Measurements from ENCODE around the gene PDK1. TPM values are rescaled to one million over a fixed set of nuclear protein-coding genes. Genes with fewer than 3 reads are reported as not detected.

PDK1 gene
- total RNA-seq, 1 donor from 2014 or later: 27.9 TPM

- Mint-ChIP-seq H3K36me3 (ENCODE audit: low read depth) (peaks cover 3% of the 10 kb centered on the region), H3K27me3 (ENCODE audit: low read depth) (no peaks in the 10 kb centered on the region), H3K4me3 (ENCODE audit: unreplicated experiment) (no peak overlapping the region), H3K4me1 (ENCODE audit: low read depth) (peaks cover 51% of the 10 kb centered on the region), H3K9me3 (ENCODE audit: low read depth) (no peaks in the 10 kb centered on the region), H3K27ac (ENCODE audit: unreplicated experiment) (no peak overlapping the region)
- no peak for DNase-seq (ENCODE audit: low spot score)
- no peak for TF ChIP-seq CTCF (IDR thresholded peaks at IDR 0.05)
These were observed 41.4 kb downstream of the PDK1 start for GRCh38 chr2:172597176-172597842.

- peak overlapping the region; percentile 76 for H3K27ac Mint-ChIP-seq (ENCODE audit: unreplicated experiment)
- H3K36me3 Mint-ChIP-seq (ENCODE audit: low read depth): peaks cover 15% of the 10 kb centered on the region
- no peak overlapping the region for H3K4me3 Mint-ChIP-seq (ENCODE audit: unreplicated experiment)
- no peaks in the 10 kb centered on the region for H3K27me3 Mint-ChIP-seq (ENCODE audit: low read depth)
- peaks cover 38% of the 10 kb centered on the region for H3K4me1 Mint-ChIP-seq (ENCODE audit: low read depth)
- no peak for DNase-seq (ENCODE audit: low spot score)
- H3K9me3 Mint-ChIP-seq (ENCODE audit: low read depth): no peaks in the 10 kb centered on the region
- no peak for TF ChIP-seq CTCF (IDR thresholded peaks at IDR 0.05)
These were observed 44.1 kb downstream of the PDK1 start for GRCh38 chr2:172599947-172600346.

- Mint-ChIP-seq H3K4me3 (ENCODE audit: unreplicated experiment) (no peak overlapping the region), H3K4me1 (ENCODE audit: low read depth) (peaks cover 38% of the 10 kb centered on the region), H3K27ac (ENCODE audit: unreplicated experiment) (peak overlapping the region; percentile 42), H3K36me3 (ENCODE audit: low read depth) (peaks cover 15% of the 10 kb centered on the region), H3K9me3 (ENCODE audit: low read depth) (no peaks in the 10 kb centered on the region), H3K27me3 (ENCODE audit: low read depth) (no peaks in the 10 kb centered on the region)
- no peak for DNase-seq (ENCODE audit: low spot score)
- no peak for TF ChIP-seq CTCF (IDR thresholded peaks at IDR 0.05)
These were observed 44.7 kb downstream of the PDK1 start for GRCh38 chr2:172600557-172601008.

- no peak overlapping the region for H3K27ac Mint-ChIP-seq (ENCODE audit: unreplicated experiment)
- no peak for TF ChIP-seq CTCF (IDR thresholded peaks at IDR 0.05)
- no peak for DNase-seq (ENCODE audit: low spot score)
- no peaks in the 10 kb centered on the region for H3K9me3 Mint-ChIP-seq (ENCODE audit: low read depth)
- no peaks in the 10 kb centered on the region for H3K27me3 Mint-ChIP-seq (ENCODE audit: low read depth)
- no peak overlapping the region for H3K4me3 Mint-ChIP-seq (ENCODE audit: unreplicated experiment)
- H3K4me1 Mint-ChIP-seq (ENCODE audit: low read depth): peaks cover 9% of the 10 kb centered on the region
- H3K36me3 Mint-ChIP-seq (ENCODE audit: low read depth): peaks cover 16% of the 10 kb centered on the region
These were observed 50.4 kb downstream of the PDK1 start for GRCh38 chr2:172606285-172606684.

- no peak for DNase-seq (ENCODE audit: low spot score)
These were observed 51.6 kb downstream of the PDK1 start for GRCh38 chr2:172607379-172607928.

More at GRCh38 chr2:172607379-172607928, 51.6 kb downstream of the PDK1 start:
- Mint-ChIP-seq H3K4me1 (ENCODE audit: low read depth) (peaks cover 8% of the 10 kb centered on the region), H3K27me3 (ENCODE audit: low read depth) (no peaks in the 10 kb centered on the region), H3K27ac (ENCODE audit: unreplicated experiment) (no peak overlapping the region), H3K4me3 (ENCODE audit: unreplicated experiment) (no peak overlapping the region), H3K36me3 (ENCODE audit: low read depth) (peaks cover 16% of the 10 kb centered on the region), H3K9me3 (ENCODE audit: low read depth) (no peaks in the 10 kb centered on the region)
- TF ChIP-seq CTCF (IDR thresholded peaks at IDR 0.05): no peak

Measured in chondrocyte (in vitro differentiated cells).